HepG2 (cell line): ENCODE data around the gene SLC25A22.

Source experiments
- EP300 ChIP-seq, 3 experiments: sonication (generic) in 1 of 3; formaldehyde crosslinking in 1 of 3; IDR thresholded peaks; 2 replicates each; pipeline versions ENCODE4 v1.5.1 to v1.6.1; 2011 to 2020; ENCODE audit warnings: low read depth in 2 of 3, low read length in 2 of 3, borderline replicate concordance in 1 of 3, improper control_type of control experiment in 1 of 3, mild to moderate bottlenecking in 1 of 3, missing genetic modification reagents in 1 of 3, moderate library complexity in 1 of 3
- FOXK2 ChIP-seq: fragments of 450-650 bp; IDR thresholded peaks from 2 replicates; pipeline ENCODE4 v1.6.1; 2016
- FOXP1 ChIP-seq, 2 experiments: fragments of 450-650 bp in 1 of 2; IDR thresholded peaks; 2 replicates each; pipeline ENCODE4 v1.6.1; 2017 to 2018; ENCODE audit warnings: antibody characterized with exemption in 1 of 2
- HDAC2 ChIP-seq: sonication (generic); formaldehyde crosslinking; IDR thresholded peaks from 2 replicates; pipeline ENCODE4 v1.4.0; 2020; ENCODE audit warnings: missing genetic modification reagents
- POLR2A ChIP-seq, 2 experiments: IDR thresholded peaks; 2 replicates each; pipeline ENCODE4 v1.6.1; 2011; ENCODE audit warnings: low read depth in 2 of 2, low read length in 2 of 2, mild to moderate bottlenecking in 1 of 2, moderate library complexity in 1 of 2; ENCODE audit not compliant: insufficient read depth in 1 of 2
- RBAK ChIP-seq: sonication (generic); formaldehyde crosslinking; IDR thresholded peaks from 2 replicates; pipeline ENCODE4 v1.5.1; 2020; ENCODE audit warnings: mild to moderate bottlenecking, missing genetic modification reagents
- ZNF251 ChIP-seq: sonication (generic); formaldehyde crosslinking; IDR thresholded peaks from 2 replicates; pipeline ENCODE4 v1.9.0; 2021; ENCODE audit warnings: mild to moderate bottlenecking, missing genetic modification reagents
- ZNF282 ChIP-seq: fragments of 450-650 bp; IDR thresholded peaks from 2 replicates; pipeline ENCODE4 v1.6.1; 2018; ENCODE audit not compliant: partially characterized antibody
- ZNF777 ChIP-seq: sonication (generic); formaldehyde crosslinking; IDR thresholded peaks from 2 replicates; pipeline ENCODE4 v1.4.0; 2020; ENCODE audit warnings: missing genetic modification reagents
- TF ChIP-seq, protein P1 (sequence below), 2 experiments: IDR thresholded peaks; 2 replicates each; pipeline ENCODE4 v1.6.1; 2011 to 2012; ENCODE audit warnings: low read length in 2 of 2, borderline replicate concordance in 1 of 2, low read depth in 1 of 2, mild to moderate bottlenecking in 1 of 2, moderate library complexity in 1 of 2
- TF ChIP-seq, protein P2 (sequence below): sonication (generic); formaldehyde crosslinking; IDR thresholded peaks from 2 replicates; pipeline ENCODE4 v1.5.0; 2020; ENCODE audit warnings: missing genetic modification reagents
- TF ChIP-seq, protein P3 (sequence below), 2 experiments: fragments of 450-650 bp in 1 of 2; sonication (generic) in 1 of 2; formaldehyde crosslinking; IDR thresholded peaks; 2 replicates each; pipeline versions ENCODE4 v1.5.0 to v1.8.0; 2020 to 2022; ENCODE audit warnings: mild to moderate bottlenecking in 1 of 2, missing genetic modification reagents in 1 of 2
- TF ChIP-seq, protein P4 (sequence below): sonication (generic); formaldehyde crosslinking; IDR thresholded peaks from 2 replicates; pipeline ENCODE4 v1.5.0; 2020; ENCODE audit warnings: mild to moderate bottlenecking, missing genetic modification reagents, moderate library complexity
- TF ChIP-seq, protein P5 (sequence below): sonication (generic); formaldehyde crosslinking; conservative IDR thresholded peaks from 2 replicates; pipeline ENCODE4 v1.4.0; 2020; ENCODE audit warnings: missing genetic modification reagents

DNA sequence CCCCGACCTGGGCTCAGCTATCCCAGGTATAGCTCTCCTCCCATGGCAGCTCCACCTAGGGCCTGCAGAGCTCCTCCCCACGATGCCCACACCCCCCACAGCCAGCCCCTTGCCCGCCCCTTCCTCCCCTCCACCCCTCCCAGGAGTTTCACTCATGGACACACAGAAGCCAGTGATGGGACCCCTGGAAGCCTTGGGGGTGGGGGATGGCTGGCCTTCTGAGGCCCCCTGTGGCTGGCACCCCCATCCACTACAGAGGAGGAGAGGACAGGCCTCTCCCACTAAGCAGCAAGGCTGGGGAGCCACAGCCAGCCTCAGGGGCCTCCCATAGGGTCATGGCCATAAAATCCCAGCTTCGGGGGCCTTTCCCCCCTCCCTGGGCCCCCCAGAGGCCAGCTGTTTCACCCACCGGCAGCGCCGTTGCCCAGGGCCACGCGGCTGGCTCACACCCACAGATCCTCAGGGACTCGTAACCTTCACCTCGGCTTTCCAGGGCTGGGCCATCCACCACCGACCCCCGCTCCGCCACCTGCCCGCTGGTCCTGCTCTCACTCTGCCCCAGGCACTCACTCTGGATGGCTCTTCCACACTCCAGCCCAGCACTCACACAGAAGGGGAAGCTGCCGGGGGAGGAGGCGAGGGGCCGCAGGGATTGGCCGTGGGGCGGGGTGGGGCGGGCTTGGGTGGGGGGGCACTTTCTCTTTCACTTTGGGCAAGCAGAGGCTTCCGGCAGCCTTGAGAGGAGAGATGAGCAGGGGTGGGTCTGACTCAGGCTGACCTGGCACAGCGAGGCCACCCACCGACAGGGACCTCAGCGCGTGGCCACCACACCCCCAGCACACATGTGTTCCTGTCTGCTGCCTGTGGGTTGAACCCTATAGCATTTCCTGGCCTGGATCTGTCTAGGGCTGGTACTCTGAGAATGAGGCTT, 2.2 kb downstream of the SLC25A22 start:
- TF ChIP-seq FOXK2 = no peak
- TF ChIP-seq ZNF251 (CRISPR knock-in tag) = no peak
- TF ChIP-seq, protein P1, sequence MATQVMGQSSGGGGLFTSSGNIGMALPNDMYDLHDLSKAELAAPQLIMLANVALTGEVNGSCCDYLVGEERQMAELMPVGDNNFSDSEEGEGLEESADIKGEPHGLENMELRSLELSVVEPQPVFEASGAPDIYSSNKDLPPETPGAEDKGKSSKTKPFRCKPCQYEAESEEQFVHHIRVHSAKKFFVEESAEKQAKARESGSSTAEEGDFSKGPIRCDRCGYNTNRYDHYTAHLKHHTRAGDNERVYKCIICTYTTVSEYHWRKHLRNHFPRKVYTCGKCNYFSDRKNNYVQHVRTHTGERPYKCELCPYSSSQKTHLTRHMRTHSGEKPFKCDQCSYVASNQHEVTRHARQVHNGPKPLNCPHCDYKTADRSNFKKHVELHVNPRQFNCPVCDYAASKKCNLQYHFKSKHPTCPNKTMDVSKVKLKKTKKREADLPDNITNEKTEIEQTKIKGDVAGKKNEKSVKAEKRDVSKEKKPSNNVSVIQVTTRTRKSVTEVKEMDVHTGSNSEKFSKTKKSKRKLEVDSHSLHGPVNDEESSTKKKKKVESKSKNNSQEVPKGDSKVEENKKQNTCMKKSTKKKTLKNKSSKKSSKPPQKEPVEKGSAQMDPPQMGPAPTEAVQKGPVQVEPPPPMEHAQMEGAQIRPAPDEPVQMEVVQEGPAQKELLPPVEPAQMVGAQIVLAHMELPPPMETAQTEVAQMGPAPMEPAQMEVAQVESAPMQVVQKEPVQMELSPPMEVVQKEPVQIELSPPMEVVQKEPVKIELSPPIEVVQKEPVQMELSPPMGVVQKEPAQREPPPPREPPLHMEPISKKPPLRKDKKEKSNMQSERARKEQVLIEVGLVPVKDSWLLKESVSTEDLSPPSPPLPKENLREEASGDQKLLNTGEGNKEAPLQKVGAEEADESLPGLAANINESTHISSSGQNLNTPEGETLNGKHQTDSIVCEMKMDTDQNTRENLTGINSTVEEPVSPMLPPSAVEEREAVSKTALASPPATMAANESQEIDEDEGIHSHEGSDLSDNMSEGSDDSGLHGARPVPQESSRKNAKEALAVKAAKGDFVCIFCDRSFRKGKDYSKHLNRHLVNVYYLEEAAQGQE (IDR thresholded peaks at IDR 0.05; ENCODE audit: borderline replicate concordance in 1 of 2, low read depth in 1 of 2, low read length in 2 of 2) = no peak
- TF ChIP-seq ZNF777 (CRISPR knock-in tag) = no peak
- TF ChIP-seq ZNF282 = no peak
- TF ChIP-seq, protein P2, sequence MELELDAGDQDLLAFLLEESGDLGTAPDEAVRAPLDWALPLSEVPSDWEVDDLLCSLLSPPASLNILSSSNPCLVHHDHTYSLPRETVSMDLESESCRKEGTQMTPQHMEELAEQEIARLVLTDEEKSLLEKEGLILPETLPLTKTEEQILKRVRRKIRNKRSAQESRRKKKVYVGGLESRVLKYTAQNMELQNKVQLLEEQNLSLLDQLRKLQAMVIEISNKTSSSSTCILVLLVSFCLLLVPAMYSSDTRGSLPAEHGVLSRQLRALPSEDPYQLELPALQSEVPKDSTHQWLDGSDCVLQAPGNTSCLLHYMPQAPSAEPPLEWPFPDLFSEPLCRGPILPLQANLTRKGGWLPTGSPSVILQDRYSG = no peak
- TF ChIP-seq FOXP1 (IDR thresholded peaks at IDR 0.05) = no peak
- TF ChIP-seq FOXP1 (CRISPR knock-in tag; IDR thresholded peaks at IDR 0.05) = no peak
- TF ChIP-seq, protein P3, sequence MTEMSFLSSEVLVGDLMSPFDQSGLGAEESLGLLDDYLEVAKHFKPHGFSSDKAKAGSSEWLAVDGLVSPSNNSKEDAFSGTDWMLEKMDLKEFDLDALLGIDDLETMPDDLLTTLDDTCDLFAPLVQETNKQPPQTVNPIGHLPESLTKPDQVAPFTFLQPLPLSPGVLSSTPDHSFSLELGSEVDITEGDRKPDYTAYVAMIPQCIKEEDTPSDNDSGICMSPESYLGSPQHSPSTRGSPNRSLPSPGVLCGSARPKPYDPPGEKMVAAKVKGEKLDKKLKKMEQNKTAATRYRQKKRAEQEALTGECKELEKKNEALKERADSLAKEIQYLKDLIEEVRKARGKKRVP (CRISPR knock-in tag; IDR thresholded peaks at IDR 0.05) = no peak
- no peak; a peak in 1 of 4 replicates for TF ChIP-seq POLR2A (IDR thresholded peaks at IDR 0.05; ENCODE audit: insufficient read depth in 1 of 2, low read depth in 2 of 2, low read length in 2 of 2)
- TF ChIP-seq, protein P4, sequence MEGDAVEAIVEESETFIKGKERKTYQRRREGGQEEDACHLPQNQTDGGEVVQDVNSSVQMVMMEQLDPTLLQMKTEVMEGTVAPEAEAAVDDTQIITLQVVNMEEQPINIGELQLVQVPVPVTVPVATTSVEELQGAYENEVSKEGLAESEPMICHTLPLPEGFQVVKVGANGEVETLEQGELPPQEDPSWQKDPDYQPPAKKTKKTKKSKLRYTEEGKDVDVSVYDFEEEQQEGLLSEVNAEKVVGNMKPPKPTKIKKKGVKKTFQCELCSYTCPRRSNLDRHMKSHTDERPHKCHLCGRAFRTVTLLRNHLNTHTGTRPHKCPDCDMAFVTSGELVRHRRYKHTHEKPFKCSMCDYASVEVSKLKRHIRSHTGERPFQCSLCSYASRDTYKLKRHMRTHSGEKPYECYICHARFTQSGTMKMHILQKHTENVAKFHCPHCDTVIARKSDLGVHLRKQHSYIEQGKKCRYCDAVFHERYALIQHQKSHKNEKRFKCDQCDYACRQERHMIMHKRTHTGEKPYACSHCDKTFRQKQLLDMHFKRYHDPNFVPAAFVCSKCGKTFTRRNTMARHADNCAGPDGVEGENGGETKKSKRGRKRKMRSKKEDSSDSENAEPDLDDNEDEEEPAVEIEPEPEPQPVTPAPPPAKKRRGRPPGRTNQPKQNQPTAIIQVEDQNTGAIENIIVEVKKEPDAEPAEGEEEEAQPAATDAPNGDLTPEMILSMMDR (CRISPR knock-in tag) = no peak
- no peak for TF ChIP-seq HDAC2
- TF ChIP-seq EP300 (IDR thresholded peaks at IDR 0.05; ENCODE audit: low read depth in 2 of 2, low read length in 2 of 2) = no peak
- TF ChIP-seq EP300 (CRISPR knock-in tag; IDR thresholded peaks at IDR 0.05; ENCODE audit: borderline replicate concordance) = no peak
- no peak for TF ChIP-seq RBAK (CRISPR knock-in tag)
- TF ChIP-seq, protein P5, sequence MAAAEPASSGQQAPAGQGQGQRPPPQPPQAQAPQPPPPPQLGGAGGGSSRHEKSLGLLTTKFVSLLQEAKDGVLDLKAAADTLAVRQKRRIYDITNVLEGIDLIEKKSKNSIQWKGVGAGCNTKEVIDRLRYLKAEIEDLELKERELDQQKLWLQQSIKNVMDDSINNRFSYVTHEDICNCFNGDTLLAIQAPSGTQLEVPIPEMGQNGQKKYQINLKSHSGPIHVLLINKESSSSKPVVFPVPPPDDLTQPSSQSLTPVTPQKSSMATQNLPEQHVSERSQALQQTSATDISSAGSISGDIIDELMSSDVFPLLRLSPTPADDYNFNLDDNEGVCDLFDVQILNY (CRISPR knock-in tag) = no peak
